Stimulated activated CD4-positive, alpha-beta T cell treated with anti-CD3 and anti-CD28 coated beads, Interleukin-2, amount 100 ng/mL, for 48 hours (primary cell): ENCODE results near the gene NRXN3.

Experiments used
- DNase-seq, 2 donors: peaks; one replicate each; pipeline ENCODE4 v3.0.0-alpha.2; 2020

NRXN3 gene

DNA sequence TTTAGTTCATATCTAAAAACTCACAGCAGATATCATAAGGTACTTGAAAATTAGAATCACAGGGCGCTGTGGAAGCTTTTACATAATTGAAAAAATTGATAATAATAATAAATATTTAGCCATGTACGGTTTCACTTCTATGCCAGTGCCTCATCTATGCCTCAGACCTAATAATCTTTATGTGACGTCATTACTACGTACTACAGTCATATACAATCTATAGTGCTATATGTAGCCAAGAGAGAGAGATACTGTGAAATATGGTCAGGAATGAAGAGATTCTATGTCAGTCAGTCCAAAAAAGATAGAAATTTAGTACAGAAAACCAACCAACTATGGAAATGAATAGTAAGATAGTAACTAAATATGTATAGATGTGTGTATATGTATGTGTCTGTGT, 1010.5 kb downstream of the NRXN3 start:
- DNase-seq: no peak

DNA sequence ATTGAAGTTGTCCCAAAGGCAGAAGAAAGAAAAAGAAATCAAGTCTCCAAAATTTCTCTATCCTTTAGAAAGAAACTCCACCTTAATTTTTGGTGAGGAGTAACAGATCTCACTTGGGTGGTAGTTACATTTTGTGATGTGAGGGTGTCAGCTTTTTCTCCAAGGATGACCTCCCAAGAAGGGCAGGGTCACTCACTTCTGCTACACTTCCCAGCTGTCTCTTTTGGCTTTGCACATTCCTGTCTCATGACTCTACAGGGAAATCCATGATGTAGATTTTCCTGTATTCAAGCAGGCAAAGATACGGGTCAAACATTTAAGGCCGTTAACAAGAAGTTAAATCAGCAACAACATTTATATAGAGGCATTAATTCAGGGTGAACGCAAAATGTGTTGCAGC, 1016.4 kb downstream of the NRXN3 start:
- DNase-seq: no peak

DNA sequence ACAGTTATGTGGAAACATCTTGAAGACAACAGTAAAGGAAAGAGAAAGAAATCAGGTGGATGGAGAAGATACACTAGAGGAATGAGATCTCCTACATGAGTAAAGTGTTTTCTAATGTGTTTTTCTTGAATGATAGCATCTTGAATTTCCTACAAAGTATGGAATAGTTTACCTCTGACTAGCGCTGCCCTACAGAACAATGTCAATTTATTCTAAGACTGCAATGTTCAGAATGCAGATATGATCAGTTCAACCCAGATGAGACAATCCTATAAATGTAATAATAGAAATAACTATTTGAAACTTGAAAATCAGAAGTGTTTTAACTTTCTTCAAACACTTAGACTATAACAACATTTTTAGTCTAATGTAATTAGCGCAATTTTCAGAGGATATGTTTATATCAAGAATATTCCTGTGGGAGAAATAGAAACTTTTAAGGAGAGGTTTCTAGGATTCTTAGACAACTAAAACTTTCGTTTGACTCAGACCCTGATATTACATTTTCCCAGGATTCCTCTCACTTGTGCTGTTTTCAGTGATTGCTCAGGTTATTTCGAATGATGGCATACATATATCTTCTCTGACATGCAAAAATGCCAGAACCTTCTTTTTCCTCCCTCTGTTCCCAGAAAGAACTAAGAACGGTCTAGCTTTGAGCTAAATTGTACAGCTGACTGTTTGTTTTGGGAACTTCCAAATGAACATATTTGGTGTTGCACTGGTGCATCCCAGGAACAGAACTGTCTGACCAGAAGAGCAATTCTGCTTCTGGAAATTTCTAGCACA, 1023.7 kb downstream of the NRXN3 start:
- no peak for DNase-seq

DNA sequence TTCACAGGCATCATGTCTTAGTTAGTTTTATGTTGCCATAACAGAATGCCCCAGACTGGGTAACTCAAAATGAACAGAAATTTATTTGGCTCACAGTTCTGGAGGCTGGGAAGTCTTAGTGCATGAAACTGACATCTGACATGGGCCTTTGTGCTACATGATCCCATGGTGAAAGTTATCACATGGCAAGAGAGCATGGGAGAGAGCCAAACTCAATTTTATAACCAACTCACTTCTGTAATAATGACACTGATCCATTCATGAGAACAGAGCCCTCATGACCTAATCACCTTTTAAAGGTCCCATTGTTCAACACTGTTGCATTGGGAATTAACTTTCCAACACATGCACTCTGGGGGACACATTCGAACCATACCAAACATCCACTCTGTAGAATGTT, 1026.0 kb downstream of the NRXN3 start:
- DNase-seq: no peak

DNA sequence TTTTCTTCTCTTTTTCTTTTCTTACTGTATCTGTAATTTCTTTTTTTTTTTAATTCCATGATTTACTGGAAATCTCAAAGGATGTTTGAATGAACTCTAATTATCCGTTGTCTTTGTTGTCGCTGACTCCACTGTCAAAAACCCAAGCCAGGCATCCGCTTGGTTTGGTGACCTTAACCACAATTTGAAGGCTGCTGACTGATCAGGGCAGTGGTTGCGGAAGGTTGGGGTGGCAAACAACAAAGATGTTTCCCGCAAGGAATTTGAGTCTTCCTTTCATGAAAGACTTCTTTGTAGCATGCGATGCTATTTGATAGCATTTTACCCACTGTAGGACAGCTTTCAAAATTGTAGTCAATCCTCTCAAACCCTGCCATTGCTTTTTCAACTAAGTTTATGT, 1027.3 kb downstream of the NRXN3 start:
- DNase-seq: no peak

DNA sequence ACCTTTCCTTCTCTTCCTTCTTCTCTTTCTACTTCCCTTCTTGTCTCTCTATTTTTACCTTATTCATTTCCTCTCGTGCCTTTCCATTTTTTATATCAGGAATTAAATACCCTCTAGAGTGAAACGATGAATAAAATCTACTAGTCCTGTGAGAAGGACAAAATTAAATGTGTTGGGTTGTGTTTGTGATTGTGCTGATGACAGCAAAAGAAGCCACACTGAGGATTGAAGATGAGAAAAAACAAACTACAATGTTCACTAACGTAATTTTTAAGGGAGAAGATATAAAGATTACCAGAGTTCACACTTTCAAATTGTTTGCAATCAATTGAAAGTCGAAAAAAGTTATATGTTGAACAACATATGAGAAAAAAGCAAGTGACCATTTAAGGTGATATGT, 1029.0 kb downstream of the NRXN3 start:
- DNase-seq: no peak

DNA sequence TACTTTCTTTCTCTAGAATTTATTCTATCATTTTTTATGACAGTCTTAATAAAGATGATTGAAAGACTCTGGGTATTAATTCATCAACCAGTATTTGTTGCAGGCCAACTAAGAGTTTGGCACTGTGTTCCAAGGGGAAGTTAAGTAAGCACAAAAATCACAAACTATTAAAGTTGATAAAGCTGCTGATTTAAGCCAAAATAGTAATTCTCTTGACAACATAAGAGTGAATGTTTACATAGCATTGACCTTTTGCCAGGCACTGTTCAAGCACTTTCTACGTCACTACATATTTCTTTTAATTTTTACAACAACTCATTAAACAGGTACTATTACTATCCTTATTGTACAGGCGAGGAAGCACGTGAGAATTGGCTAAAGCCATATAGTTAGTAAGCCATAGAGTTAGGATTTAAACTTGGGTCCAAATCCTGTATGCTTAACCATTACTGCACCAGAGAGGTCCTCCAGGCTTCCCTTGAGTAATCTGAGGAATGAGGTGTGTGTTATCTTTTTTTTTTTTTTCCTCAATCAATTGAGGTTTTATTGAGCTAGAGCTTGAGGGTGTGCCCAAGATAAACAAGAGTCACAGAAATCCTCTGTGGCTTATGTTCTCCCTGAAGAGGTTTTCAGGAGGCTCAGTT, 1031.5 kb downstream of the NRXN3 start:
- no peak for DNase-seq

DNA sequence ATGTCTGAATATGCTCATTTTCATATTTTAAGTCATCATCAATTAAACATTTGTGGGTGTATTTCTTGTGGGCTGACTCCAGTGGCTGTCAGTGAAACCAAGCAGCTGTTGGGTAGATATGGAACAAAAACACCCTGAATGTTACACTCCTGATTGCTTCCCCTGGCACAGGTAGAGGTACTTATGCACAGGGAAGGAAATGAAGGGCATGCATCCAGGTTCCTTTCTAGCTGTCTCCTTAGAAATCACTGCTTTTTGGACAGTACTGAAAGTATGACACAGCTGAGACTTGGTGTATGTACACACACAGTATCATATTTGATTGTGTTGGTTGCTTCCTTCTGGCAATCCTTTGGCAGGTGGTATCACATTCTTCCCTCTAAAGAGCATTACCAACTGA, 1034.4 kb downstream of the NRXN3 start:
- no peak for DNase-seq

DNA sequence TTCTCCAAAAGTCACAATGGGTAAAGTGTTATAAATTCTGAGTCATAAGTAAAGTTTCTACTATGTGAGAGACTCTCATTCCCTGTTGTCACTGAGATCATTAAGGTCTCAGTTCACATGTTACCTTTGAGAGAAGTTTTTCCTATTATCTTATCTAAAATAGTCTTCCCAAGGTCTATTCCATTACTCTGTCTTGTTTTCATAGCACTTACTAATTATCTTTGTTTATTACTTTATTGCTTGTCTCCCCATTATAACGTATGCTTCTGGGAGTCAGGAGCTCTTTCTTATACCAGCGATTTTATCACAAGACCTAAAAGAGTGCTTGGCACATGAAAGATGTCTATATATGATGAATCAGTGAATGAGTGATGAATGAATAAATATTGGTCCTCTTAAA, 1039.2 kb downstream of the NRXN3 start:
- no peak for DNase-seq

DNA sequence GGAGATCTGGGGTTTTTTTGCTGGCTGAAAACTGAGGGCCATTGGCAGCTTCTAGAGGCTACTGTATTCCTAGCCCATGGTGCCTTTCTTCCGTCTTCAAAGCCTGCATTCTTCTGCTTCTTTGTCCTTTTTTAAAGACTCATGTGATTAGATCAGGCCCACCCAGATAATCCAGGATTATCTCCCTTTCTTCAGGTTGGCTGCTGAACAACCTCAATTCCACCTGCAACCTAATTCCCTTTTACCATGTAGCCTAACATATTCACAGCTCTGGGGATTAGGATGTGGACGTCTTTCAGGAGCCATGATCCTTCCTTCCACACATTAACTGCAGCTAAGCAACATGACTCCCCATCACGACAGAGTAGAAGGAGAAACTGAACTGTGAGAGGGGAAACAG, 1055.6 kb downstream of the NRXN3 start:
- DNase-seq: no peak

DNA sequence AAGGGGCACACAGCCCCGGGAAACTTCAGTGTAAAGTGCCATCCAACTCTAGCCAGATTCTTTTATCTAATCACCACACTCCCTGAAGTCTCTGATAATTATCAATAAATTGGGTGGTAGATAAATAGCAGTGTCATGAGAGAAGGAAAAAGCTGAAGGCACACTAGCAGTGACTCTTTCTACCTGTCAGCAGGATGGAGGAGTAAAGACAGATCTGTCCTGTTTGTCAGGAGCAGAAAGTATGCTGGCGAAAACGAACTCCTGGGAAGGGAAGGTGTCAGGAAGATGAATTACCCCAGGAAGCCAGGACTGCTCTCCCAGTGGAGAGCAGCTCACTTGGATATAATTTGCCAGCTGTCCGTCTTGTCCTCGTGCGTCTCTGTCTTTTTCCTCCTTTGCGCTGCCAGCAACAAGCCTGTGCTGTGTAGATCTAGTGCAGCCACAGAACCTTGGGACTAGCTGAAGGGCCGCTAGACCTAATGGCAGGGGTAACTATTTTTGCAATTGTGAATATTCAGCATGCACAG, 1059.3 kb downstream of the NRXN3 start:
- no peak for DNase-seq

DNA sequence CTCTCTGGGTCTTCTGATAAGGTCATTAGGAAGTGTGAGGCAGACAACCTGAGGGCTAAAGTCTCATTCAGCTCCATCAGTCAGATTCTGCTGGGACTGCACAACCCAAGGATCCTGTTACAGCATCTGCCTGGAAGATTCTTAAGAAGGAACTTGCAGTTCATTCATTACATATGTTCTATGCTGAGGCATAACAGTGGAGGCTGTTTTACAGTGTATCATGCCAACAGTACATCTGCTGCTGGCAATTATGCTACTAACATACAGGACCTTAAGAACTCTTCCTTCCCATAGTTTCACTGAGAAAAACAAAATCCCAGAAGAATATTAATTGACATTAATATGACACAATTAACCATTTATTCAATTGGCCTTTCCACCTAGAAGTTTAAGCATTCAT, 1072.5 kb downstream of the NRXN3 start:
- no peak for DNase-seq

DNA sequence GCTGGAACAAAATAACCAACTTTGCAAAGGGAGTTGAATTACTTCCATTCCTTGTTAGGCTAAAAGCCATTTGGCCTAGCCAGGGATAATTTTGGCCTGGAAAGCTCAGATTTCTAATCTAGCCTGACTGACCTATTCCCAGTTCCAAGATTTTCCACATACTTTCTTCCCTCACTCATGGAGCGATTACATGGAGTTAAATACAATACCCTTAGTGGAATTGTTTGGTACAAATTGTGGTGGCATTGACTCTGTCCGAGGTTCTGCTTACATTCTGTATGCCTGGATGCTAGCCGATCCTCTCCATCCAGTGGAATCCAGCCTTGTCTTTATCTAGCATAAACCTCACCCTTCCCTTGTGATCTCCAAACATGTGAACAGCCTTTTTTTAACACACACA, 1076.0 kb downstream of the NRXN3 start:
- DNase-seq: no peak

DNA sequence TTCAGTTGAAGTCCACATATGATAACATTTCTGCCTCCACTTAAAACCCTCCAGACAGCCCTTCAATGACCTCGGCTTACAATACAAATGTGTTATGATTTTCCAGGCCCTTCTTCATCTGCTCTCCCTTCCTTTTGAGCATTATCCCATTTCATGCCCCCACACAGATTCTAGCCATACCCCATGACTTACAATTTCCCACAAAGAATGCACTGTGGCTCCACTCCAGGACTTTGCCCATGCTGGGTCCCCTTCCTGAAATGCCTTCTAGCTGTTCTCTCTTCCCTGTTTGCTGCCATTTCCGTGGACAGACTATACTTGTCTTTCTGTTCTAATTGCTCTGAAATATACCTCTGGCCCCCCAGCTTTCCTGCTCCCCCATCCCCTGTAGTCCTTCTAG, 1078.0 kb downstream of the NRXN3 start:
- no peak for DNase-seq

DNA sequence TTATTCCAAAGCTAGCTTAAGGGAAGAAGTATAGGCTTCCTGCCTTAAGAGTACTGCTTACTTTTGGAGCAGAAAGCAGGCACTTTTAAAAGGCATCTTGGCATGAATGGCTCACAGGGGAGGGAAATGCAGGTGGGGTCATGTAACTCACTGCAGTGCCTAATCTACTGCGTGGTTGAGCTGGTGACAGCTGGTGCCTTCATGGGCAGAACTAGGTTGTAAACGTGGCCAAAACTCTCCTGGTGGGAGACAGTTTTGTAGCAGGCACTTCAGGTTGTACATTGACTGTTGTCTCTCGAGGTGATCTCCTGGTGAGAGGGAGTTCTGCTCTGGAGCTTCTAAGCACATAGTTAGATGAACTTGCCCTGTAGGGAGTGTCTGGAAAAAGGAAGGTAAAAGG, 1078.6 kb downstream of the NRXN3 start:
- DNase-seq: no peak

DNA sequence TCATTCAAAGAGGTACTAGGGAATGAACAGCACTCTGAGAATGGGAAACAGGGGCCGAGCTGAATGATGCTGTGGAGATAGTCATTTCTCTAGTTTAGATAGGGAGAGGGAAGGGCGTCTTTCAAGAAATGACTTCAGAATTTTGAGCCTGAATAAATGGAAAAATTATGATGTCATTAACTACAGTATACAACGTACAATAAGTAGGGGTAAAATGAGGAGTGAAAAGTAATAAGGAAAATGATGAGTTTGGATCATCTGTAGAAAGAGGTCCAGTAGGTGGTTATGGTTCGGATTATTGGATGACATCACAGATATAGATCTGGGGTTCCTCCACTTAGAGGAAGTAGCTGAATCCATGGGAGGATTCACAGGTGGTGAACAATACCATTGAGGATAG, 1081.1 kb downstream of the NRXN3 start:
- no peak for DNase-seq

DNA sequence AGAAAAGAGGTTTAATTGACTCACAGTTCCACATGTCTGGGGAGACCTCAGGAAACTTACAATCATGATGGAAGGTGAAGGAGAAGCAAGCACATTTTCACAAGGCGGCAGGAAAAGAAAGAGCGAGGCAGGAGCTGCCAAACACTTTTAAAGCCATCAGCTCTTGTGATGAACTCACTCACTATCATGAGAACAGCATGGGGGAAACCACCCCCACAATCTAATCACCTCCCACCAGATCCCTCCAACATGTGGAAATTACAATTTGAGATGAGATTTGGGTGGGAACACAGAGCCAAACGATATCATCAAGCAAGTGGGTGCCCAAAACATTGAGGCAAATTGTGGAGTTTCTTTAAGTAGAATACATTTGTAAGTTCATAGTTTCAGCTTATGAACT, 1083.4 kb downstream of the NRXN3 start:
- DNase-seq: no peak

DNA sequence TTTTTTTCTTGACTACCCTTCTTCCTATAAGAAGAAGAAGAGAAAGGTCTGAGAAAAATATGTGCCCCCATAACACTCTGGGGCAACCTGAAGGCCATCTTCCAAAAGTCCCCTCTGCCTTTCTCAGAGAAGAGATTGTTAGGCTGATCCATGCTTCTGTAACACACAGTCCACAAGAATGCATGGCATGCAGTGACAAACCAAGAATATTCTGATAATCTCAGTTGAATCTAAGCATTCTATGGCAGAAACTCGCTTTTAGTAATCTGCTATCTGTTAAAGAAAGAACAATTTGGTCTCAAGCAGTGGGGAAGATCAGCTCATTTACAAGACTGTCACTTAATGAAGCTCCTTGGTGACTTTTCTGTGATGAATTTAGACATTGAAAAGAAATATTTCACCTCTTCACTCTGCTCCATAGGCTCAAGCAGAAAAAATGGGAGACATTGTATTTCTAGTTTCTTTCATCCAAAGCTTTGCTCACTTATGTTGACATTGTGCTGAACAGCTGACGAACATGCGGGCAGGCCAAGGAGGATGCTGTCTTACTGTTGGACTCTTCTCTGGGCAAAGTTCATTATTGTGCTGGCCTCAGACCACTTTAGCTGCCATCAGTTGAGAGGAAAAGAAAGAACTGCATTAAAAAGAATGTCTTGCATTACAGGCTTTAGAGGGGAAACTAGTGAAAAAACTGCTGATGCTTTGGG, 1084.0 kb downstream of the NRXN3 start:
- no peak for DNase-seq

DNA sequence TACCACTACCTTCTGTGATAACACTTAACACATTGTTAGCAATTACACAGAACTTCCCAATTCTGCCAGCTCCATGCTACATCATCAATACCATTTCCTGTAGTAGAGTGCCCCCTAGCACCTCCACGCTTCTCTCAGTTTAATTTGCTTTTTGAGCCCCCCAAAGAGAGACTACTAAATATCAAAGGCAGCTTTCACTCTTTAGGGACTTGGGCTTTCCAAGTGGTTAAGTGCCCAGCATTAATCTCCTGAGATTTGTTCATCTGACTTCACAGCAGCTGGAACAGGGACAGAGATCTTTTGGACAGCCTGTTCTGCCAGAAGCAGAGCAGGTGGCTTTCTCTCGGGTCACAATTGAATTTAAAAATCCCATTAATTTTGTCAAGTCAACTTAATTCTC, 1086.2 kb downstream of the NRXN3 start:
- no peak for DNase-seq

DNA sequence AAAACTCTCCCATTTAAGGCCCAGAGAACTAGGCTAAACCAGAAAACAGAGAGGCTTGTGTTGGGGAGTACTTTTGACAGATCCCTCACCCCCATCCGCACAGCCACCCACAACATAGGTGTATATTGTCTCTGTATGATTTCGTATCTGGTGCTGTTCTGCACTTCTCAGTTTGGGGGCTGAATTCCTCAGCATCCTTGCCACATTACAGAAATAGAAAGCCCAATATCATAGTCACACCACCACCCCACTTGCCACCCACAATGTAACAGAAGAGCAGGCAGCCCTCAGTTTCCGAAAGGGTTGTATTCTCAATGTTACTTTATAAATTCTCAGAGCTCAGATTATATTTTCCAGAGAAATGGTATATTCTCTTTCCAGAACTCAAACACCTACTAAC, 1090.2 kb downstream of the NRXN3 start:
- no peak for DNase-seq

DNA sequence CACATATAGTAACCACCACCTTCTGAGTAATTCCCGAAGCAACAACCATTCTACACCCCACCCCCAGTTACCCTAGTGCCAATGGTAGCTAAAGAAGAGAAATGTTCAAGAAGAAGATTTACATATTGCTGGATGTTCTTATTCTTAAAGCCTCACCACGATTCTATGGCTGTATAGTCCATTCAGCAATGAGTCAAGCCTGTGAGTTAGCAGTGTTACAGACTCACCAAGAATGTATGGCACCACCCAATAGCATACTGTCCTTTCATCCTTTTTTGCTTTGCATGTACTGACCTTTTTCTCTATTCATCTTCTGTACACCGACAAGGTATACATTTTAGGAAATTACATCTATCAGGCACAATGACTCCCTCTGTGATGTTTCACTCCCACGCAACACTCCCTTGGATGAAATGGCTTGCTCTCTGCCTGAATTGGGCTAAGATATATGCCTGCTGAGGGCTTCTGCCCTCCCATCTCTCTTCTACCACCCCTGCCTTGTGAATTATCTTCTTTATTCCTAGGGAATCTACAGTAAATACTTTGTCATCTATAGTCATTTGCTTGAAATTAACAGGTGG, 1095.3 kb downstream of the NRXN3 start:
- no peak for DNase-seq

DNA sequence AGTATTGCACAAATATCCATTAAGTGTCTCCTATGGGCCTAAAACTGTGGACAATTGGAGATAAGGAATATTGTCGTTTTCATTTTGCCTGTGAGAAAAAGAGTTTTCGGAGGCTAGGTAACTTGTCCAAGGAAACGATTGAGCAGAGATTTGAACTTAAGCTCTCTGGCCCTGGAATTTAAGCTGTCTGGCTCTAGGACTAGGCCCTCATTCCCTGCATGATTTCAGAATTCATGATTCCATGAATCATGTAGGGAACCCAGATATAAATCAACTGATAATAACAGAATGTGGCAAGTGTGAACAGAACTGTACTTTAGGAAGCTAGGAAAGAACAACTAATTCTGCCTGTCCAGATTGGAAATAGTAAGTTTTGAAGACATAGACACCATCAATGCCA, 1100.2 kb downstream of the NRXN3 start:
- no peak for DNase-seq

DNA sequence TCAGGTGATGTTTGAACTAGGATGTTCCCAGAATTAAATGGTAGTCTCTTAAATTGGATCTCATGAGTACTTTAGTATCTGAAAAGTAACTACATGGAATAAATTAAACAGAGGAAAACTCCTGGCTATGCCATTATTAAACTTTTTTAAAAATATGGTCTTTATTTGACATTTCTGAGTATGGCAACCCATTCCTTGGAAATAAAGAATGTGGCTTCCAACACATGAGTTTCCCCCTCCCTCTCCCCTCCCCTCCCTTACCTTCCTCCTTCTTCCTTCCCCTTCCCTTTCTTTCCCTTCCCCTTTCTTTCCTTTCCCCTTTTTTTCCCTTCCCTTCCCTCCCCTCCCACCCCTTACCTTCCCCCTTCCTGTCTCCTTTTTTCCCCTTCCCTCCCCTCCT, 1100.9 kb downstream of the NRXN3 start:
- no peak for DNase-seq
